GM21360 (cell line): ENCODE data around the gene CD82.

Source experiments
- ATAC-seq: cut with Tn5 transposase; IDR thresholded peaks from one replicate; pipeline ENCODE4 v1.9.1; 2021; ENCODE audit warnings: mild to moderate bottlenecking, moderate library complexity; ENCODE audit not compliant: unreplicated experiment

The CD82 gene

GRCh38 chr11:44614281-44614775 lies 48.9 kb downstream of the CD82 start:
- no peak for ATAC-seq

DNA sequence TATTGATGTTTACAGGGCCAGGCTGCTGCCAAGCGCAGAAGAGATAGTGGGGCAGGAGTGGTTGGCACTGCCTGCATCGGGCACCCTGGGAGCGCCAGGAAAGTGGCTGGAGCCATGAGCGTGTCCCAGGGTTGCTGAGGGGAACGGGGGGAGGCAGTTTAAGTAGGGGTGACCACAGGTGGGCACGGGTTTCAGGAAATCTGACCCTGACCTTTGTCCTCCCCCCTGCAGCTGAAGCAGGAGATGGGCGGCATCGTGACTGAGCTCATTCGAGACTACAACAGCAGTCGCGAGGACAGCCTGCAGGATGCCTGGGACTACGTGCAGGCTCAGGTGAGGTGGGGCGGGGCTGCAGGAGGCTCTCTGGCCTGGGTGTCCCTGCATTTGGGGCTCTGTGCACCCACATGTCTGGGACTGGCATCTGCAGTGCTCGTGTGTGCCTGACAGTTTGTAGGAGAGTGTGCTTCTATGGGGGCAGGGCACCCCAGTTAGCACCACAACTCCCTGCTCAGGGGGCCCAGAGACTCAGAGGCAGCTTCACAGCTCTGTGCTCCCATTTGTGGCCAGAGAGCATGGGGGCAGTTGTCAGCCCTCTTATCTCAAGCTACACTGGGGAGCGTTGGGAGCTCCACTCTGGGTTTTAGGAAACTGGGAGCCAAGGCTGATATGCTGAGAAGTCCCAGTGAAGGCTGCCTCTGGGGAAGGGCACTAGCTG lies 49.7 kb downstream of the CD82 start:
- ATAC-seq = no peak

- ATAC-seq = no peak
These were observed 50.7 kb downstream of the CD82 start for GRCh38 chr11:44615913-44616791.

- no peak for ATAC-seq
These were observed 52.4 kb downstream of the CD82 start for GRCh38 chr11:44617671-44618461.

DNA sequence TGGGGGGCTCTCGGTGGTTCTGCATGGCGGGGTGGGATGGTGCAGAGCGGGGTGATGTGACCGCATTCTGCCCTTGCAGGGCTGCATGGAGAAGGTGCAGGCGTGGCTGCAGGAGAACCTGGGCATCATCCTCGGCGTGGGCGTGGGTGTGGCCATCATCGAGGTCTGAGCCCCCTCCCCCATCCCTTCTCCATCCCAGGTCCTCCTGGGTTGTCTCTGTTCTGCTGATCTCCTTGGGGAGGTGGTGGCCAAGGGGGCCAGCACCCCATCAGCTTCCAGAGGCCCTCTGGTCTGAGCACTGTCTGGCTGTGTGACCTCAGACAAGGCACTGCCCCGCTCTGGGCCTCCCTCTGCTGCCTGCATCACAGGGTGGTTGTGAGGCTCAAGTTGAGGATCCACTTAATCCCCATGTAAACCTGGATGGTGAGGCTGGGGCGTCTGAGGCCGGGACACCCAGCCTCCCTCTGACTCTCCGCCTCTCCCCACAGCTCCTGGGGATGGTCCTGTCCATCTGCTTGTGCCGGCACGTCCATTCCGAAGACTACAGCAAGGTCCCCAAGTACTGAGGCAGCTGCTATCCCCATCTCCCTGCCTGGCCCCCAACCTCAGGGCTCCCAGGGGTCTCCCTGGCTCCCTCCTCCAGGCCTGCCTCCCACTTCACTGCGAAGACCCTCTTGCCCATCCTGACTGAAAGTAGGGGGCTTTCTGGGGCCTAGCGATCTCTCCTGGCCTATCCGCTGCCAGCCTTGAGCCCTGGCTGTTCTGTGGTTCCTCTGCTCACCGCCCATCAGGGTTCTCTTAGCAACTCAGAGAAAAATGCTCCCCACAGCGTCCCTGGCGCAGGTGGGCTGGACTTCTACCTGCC lies 53.3 kb downstream of the CD82 start:
- ATAC-seq = no peak

DNA sequence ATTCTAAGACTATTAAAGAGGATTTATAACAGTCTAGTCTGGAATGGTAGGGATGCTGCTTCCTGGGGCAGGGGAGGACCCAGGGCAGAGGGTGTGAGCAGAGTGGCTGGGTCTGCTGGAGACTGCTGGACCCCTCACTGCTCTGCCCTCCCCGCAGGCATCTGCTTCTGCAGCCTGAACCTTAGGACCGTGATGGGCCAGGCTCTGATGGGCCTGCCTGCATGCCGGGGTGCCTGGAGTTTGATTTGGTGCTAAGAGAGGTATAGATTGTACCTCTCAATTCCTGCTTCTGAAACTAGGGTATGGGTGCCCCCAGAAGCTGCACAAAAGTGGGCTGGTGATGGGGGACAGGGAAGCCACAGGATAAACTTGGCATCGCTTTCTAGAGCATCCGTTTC lies 54.9 kb downstream of the CD82 start:
- no peak for ATAC-seq

- peak; percentile 46 for ATAC-seq
These were observed 55.7 kb downstream of the CD82 start for GRCh38 chr11:44621140-44621681.

GRCh38 chr11:44621784-44622183 lies 56.3 kb downstream of the CD82 start:
- no peak for ATAC-seq

DNA sequence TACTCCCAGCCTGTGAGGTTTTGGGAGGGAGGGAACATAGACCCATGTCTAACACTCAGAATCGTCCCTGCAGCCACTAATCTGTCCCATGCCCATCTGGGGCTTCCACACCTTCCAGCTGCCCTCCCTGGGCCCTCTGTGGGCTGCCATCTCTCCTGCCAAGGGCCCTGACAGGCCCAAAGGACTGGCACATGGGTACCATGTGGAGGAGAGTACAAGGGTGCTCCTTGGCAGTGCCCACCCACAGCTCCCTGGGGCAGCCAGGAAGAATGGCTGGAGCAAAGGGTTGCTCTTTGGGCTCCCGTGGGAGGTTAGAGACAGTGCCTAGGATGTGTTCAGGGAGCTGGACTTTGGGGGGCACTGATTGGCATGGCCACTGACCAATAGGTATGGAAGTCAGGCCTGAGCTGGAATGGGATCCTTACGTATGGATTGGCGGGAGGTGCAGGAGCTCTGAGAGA lies 56.8 kb downstream of the CD82 start:
- no peak for ATAC-seq

DNA sequence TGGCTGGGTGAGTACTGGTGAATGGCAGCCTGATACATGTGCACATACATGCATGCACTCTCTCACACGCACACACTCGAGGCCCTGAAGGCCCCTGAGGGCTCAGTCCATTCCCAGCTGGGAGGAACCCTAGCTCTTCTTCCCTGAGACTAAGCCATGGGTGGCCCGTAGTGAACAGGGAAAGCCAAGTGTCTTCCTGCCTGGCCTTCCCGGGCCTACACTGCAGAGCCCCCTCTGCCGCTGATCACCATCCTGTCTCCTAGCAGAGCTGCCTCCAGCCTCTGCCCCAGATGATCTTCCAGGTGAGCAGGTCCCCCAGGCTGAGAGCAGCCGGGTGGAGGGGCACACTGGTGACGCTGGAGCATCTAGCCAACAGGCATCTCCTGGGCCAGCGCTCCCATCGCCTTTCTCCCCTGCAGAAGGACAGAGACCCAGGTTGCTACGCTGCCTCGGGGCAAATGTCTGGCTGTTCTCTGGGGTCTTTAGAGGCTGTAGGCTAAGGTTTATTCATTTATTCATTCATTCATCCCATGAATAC lies 57.3 kb downstream of the CD82 start:
- no peak for ATAC-seq

DNA sequence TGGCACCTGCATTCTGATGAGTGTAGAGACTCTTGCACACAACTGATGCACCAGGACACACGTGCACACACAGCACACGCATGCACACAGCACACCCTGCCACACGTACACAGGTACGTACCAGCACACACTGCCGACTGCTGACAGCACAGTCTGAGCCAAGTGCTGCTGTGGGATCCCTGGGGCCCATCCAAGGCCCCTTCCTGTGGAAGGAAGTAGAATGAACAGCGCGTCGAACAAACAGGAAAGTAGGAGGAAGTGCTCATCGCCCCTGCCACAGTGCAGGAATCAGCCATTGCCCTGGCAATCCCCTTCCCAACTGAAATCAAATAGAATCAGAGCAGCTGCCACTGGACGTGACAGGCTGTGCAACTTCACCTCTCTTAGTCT lies 57.9 kb downstream of the CD82 start:
- ATAC-seq = no peak

DNA sequence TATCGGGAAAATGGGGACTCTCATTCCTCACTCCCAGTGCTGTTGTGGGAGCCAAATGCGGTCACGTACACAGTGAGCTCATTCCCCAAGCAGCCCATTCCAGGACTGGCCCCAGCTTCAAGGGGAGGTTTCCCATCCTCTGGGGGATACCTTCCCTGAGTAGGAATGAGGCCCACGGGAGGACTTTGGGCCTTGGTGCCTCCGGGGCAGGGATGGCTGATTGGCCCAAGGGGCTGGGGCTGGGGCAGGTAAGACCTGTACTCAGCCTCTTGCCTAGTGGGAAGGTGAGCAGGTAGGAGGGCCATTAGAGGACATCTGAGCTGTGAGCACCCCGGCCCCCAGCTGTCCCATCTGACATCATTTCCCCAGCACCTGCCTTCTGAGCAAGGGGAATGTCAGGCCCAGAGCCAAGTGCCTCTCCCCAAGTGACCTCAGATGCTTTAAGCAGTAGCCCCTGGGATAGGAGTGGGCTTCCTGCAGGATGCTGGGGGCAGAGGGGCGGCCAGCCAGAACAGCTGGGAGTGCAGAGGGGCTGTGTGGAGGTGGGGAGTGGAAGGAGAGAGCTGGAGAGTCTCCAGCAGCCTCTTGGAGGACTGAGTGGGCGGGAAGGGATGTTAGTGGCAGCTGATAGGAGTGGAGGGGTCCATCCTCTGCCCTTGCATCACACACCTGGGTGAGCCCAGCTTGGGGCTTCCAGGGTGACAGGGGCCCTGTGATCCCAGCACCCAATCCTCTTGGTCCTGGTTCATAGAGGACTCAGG lies 58.4 kb downstream of the CD82 start:
- no peak for ATAC-seq

GRCh38 chr11:44624761-44625221 lies 59.3 kb downstream of the CD82 start:
- ATAC-seq = no peak

GRCh38 chr11:44625759-44626523 lies 60.5 kb downstream of the CD82 start:
- no peak for ATAC-seq

- no peak for ATAC-seq
These were observed 61.2 kb downstream of the CD82 start for GRCh38 chr11:44626645-44627044.

DNA sequence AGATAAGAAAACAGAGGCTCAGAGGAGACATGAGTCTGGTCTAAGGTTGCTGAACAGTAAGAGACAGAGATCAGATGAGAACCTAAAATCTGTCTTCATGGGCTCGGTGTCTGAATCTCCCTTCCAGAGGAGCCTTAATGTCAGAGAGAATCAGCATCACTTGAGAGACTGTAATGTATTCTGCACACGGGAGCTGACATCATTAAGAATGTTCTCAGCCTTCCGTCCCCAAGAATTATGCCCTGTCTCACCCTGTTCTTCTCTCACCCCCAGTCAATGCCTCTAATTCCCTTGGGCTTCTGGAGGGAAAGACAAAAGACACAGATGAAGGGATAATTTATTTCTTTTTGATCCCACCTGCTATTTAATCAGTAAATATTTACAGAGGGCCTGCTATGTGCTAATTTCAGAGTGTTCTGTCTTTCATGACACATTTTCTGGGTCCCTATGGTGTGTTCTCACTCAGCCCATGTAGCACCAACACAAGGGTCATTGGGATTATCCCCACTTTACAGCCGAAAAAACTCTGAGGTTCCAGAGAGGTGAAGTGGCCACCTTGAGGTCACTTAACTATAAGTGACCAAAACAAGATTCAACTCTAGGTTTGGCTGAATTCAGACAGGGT lies 61.8 kb downstream of the CD82 start:
- no peak for ATAC-seq

DNA sequence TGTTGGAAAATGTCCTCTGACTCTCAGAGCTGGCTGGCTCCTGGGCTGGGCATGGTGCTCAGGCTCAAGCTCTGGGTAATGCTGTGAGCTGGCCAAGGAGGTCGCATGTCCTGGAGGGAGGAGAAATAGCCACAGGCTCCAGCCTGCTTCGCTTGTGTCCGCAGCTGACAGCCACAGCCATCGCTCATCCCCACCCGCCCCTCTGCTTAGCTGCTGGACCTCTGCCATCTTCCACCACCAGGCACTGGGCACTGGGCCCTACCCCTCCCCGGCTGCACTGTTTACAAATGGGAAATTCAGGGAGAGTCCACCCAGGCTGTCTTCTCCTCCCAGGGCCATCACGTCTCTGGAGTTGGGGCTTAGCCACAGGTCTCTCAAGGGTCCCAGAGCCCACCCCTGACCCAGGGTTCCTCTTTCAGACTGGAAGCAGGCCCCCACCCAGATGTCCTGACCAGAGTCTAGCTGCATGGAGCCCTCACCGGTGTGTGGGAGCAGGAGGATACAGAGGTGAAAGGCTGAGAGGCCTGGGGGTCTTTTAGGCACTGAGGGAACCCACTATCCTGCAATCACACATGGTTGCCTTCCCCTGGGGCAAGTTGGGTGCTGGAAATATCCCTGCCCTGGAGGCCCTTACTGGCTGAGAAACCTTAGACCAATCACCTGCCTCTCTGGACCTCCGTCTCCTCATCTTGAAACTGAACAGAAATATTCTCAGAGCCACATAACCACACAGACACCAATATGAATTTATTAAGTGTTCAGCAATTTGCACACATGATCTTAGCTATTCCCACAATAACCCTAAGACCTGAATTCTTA lies 62.7 kb downstream of the CD82 start:
- no peak for ATAC-seq
